NCI-H446 treated with DMSO at 0.1 percent for 48 hours (cell line): Measurements from ENCODE around the gene CD1D.
"Not testable (repeated sequence)": the region's sequence is repeated elsewhere in the genome, so short reads cannot be mapped to it uniquely, and the experiment has no call there.

Experiments used
- DNase-seq: peaks from one replicate; lab custom pipeline; 2025; lab: John Stamatoyannopoulos, UW

Gene CD1D

GRCh38 chr1:158180741-158181576, at the start of gene CD1D:
TSS of gene CD1D (plus strand) at chr1:158180895. CDS start at chr1:158181102, 207 bp downstream.
- DNase-seq = no peak

- DNase-seq = no peak
Measured at GRCh38 chr1:158131217-158131616, 49.5 kb upstream of the CD1D start.

GRCh38 chr1:158140764-158141192, 39.9 kb upstream of the CD1D start:
- no peak for DNase-seq

- DNase-seq = peak; percentile 10
Measured at GRCh38 chr1:158145173-158145719, 35.4 kb upstream of the CD1D start.

- DNase-seq = no peak
Measured at GRCh38 chr1:158146165-158146564, 34.5 kb upstream of the CD1D start.

- no peak for DNase-seq
Measured at GRCh38 chr1:158146739-158147138, 34.0 kb upstream of the CD1D start.

GRCh38 chr1:158147401-158147800, 33.3 kb upstream of the CD1D start:
- no peak for DNase-seq

GRCh38 chr1:158147869-158148268, 32.8 kb upstream of the CD1D start:
- DNase-seq = no peak

- no peak for DNase-seq
Measured at GRCh38 chr1:158148468-158148867, 32.2 kb upstream of the CD1D start.

- no peak for DNase-seq
Measured at GRCh38 chr1:158149175-158149574, 31.5 kb upstream of the CD1D start.

GRCh38 chr1:158149577-158150269, 31.0 kb upstream of the CD1D start:
- DNase-seq = peak; percentile 95

GRCh38 chr1:158150523-158150922, 30.2 kb upstream of the CD1D start:
- no peak for DNase-seq

- no peak for DNase-seq
Measured at GRCh38 chr1:158153179-158153578, 27.5 kb upstream of the CD1D start.

- no peak for DNase-seq
Measured at GRCh38 chr1:158153746-158154444, 26.8 kb upstream of the CD1D start.

- DNase-seq = no peak
Measured at GRCh38 chr1:158154501-158154900, 26.2 kb upstream of the CD1D start.

GRCh38 chr1:158155673-158156072, 25.0 kb upstream of the CD1D start:
- no peak for DNase-seq

- DNase-seq = no peak
Measured at GRCh38 chr1:158159597-158159996, 21.1 kb upstream of the CD1D start.

GRCh38 chr1:158161446-158161845, 19.2 kb upstream of the CD1D start:
- no peak for DNase-seq

- no peak for DNase-seq
Measured at GRCh38 chr1:158163000-158163947, 17.4 kb upstream of the CD1D start.

GRCh38 chr1:158169105-158169504, 11.6 kb upstream of the CD1D start:
- no peak for DNase-seq

GRCh38 chr1:158175915-158176314, 4.8 kb upstream of the CD1D start:
- DNase-seq = not testable (repeated sequence)
